Measurements from ENCODE around the gene ETAA1.

The ETAA1 gene

DNA sequence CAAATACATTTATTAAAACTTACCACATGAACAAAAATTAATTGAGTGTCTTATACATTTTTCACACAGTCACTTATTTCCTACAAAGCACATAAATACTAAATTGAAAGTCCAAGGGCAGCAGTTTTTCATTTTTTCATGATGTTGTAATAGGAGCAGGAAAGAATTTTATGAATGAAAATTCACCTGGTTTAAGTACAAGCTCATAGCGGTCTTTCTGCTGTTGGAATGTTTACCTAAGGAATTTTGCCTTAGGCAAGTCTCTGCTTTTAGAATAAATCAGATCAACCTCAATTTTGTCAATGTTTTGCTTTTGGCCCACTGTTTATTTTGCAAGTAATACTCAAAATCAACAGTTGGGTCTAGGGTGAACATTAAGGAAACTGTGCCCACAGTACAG lies 40.0 kb downstream of the ETAA1 start:
- no peak for DNase-seq (ENCODE audit: low read depth in 3 of 3)

GRCh38 chr2:67438337-67438736 lies 41.2 kb downstream of the ETAA1 start:
- no peak for DNase-seq (ENCODE audit: low read depth in 3 of 3)

DNA sequence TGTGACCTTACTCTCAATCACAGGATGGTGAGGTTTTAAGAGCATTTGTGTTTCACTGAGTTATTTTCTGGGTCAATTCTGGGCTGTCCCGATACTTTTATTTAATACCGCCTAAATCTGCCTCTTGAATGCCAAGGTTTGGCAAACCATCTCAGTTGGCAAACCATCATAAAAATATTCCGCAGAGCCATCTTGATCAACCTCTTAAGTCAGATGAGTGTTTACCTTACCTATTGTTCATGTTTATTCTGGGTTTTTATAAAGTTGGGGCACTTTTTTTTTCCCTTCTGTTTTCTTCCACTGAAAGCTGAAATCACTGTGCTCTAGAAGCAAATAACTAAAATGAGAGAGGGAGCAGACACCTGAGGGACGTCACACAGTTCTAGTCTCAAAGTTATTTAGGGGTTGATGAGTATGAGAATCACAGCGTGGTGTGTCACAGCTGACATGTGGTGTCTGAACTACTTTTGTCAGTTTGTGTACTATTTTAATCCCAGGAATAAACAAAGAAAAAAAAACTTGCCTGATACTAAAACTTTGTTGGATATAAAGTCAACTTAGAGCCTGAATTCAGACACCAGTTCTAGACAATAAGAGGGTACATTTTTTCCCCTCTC lies 48.6 kb downstream of the ETAA1 start:
- DNase-seq (ENCODE audit: low read depth in 3 of 3), result no peak

GRCh38 chr2:67446491-67446911 lies 49.4 kb downstream of the ETAA1 start:
- no peak for DNase-seq (ENCODE audit: low read depth in 3 of 3)

- DNase-seq (ENCODE audit: low read depth in 3 of 3), result no peak
Observed at GRCh38 chr2:67448648-67449047, 51.5 kb downstream of the ETAA1 start.

- no peak for DNase-seq (ENCODE audit: low read depth in 3 of 3)
Observed at GRCh38 chr2:67451086-67451832, 54.1 kb downstream of the ETAA1 start.

DNA sequence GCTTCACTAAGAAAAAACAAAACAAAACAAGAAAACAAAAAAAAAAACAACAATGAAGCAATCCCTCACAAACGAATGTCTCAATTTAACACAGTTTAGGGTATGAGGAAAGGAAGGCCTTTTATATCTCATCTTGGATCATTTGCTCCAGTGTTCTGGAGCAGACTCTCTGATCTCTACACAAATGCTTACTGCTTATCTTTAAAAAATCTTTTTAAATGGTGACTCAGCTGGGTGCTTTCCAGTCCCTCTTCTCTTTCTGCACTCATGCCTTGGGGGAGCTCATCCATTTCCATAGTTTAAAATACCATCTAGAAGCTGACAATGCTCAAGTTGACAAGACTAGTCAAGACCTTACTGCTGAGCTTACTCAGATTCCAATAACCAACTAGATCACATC lies 56.2 kb downstream of the ETAA1 start:
- no peak for DNase-seq (ENCODE audit: low read depth in 3 of 3)

DNA sequence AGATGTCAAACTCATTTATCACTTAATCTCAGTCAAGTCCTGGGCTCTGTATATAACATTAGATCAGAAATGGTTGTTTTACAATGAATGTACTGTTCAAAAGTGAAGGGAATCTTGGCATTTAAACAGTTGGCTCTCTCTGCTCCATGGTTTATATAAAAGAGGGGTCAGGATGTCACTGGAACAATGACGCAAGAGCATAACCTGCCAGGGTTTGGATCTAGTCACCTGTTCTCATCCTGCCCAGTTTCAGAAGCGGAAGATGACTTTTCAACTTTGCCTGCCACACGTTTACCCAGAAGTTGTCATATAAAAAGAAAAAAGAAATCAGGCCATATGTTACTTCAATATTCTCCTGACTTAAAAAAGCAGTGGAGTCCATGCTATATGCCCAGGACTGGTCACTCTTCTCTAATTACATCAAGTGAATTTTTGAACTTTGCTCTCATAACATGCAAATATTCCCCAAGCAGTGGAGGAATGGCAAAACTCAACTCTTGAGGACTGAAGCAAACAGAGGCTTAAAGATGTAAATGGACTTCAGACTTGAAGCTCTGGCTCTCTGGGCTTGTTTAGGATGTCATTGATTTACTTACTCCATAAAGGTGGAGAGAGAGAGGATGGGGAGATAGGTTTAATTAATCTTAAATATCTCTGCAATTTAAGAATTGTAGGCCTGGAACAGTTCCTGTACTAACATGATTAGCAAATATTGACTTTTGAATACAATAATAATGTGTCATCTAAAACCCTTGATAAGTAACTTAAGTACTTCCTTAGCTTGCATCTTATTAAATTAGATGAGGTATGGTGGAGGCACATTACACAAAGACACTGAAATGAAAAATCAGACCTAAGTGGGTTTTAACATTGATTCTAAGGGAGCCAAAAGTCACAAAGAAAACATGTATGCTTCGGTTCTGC lies 58.3 kb downstream of the ETAA1 start:
- DNase-seq (ENCODE audit: low read depth in 3 of 3), result no peak

DNA sequence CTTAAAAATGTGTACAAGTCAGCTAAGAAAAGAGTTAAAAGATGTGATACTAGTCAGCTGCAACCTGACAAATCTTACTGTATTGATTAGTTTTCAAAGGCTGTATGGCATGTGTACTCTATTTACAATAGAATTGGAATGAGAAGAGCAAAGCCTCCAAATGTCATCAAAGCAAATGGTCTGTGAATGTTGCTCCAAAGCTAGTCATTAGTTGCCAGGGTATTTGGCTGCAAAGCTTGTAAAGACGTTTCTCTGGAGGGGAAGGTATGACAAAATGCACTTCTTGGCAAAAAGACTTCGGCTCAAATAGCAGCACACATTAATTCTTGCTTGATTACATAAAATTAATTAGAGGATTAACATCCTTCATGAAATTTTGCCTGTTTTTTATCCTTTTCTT lies 59.3 kb downstream of the ETAA1 start:
- DNase-seq (ENCODE audit: low read depth in 3 of 3), result no peak

DNA sequence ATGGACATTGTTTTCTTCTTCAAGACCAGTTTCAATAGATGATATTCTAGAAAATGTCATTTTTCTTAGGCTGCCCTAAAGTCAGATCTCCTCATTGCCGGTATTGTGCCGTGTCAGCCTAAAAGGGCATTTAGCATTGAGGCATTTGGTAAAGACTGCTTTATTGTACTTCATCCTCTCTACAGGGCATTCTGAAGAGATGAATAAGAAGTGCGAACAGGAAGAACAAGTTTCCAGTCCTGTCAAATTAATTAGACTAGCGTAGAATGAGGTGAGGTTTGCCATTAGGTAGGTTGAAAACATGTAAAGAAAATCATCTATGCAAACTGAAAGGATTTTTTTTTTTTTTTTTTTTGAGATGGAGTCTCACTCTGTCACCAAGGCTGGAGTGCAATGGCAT lies 60.6 kb downstream of the ETAA1 start:
- no peak for DNase-seq (ENCODE audit: low read depth in 3 of 3)

- no peak for DNase-seq (ENCODE audit: low read depth in 3 of 3)
Observed at GRCh38 chr2:67459761-67460160, 62.6 kb downstream of the ETAA1 start.

Data from stimulated activated CD4-positive, alpha-beta T cell treated with anti-CD3 and anti-CD28 coated beads, TNF-alpha, amount 100 ng/mL, for 24 hours (primary cell).